ENCODE results near the gene LRP1B. TPM values are rescaled to one million over a fixed set of nuclear protein-coding genes. Genes with fewer than 3 reads are reported as not detected.
A peak's percentile ranks its signal among the peaks of the same experiment; 100 is the strongest.

Gene LRP1B
- total and polyA plus RNA-seq, 8 donors = 0.03 to 1.6 (median 0.84) TPM

DNA sequence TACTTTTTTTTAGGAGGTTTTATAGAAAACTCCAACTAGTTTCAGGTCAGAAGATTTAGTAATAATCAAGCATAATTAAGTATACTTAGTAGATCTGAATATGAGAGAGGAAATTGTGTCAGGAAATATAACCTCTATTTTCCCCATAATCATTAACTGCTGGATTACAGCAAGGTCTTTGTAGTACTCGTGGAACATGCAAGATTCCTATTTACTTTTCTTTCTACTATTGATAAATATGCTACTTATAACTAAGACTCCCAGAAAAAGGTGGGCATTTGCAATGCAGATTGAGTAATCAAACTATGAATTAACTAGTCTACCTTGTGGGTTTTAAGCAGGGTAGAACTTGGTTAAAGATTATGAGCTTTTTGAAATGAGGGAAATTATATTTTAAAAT, 570.1 kb downstream of the LRP1B start:
- TF ChIP-seq, protein P1, sequence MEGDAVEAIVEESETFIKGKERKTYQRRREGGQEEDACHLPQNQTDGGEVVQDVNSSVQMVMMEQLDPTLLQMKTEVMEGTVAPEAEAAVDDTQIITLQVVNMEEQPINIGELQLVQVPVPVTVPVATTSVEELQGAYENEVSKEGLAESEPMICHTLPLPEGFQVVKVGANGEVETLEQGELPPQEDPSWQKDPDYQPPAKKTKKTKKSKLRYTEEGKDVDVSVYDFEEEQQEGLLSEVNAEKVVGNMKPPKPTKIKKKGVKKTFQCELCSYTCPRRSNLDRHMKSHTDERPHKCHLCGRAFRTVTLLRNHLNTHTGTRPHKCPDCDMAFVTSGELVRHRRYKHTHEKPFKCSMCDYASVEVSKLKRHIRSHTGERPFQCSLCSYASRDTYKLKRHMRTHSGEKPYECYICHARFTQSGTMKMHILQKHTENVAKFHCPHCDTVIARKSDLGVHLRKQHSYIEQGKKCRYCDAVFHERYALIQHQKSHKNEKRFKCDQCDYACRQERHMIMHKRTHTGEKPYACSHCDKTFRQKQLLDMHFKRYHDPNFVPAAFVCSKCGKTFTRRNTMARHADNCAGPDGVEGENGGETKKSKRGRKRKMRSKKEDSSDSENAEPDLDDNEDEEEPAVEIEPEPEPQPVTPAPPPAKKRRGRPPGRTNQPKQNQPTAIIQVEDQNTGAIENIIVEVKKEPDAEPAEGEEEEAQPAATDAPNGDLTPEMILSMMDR (IDR thresholded peaks at IDR 0.05) = no peak
- no peaks in the 10 kb centered on the region for H3K27me3 ChIP-seq
- no peak overlapping the region for H3K27ac ChIP-seq
- ATAC-seq (no peak), DNase-seq (no peak)
- no peaks in the 10 kb centered on the region for H3K9me3 ChIP-seq
- intact Hi-C loops (cut with DNase I) = no loop called here
- no peak overlapping the region for H3K4me3 ChIP-seq
- no peaks in the 10 kb centered on the region for H3K36me3 ChIP-seq
- H3K4me1 ChIP-seq = no peaks in the 10 kb centered on the region

DNA sequence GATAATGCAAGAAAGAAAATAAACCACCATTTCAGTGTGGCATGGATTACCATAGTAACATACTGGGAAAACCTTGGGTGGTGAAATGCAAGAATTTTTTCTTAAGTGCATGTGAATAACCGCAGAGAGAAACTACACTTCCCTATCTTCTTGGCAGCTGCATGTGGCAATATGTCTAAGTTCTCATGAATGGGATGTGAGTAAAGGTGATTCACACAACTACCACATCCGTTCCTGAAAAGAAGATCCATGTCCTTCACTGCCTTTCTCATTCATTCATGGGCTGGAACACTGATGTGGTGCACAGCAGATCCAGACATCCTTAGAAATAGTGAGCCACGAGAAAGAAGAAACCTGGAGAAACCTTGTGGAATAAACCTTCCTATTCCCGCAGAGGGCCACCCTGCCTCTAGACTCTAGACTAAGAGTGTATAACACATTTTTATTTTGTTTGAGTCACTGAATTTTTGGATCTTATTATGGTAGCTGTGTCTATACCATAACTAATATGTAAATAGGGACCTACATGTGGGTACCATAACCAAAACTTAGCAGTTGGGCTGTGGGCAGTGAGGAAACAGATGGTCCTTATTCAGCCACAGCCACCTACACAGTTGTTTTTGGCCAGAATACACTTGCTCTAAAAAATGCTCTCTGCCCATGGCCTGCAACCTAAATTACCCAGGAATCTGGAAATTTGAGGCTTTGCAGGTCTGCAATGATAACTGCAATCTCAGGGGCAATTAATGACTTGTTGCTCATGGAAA, 573.3 kb downstream of the LRP1B start:
- H3K9me3 ChIP-seq = no peaks in the 10 kb centered on the region

DNA sequence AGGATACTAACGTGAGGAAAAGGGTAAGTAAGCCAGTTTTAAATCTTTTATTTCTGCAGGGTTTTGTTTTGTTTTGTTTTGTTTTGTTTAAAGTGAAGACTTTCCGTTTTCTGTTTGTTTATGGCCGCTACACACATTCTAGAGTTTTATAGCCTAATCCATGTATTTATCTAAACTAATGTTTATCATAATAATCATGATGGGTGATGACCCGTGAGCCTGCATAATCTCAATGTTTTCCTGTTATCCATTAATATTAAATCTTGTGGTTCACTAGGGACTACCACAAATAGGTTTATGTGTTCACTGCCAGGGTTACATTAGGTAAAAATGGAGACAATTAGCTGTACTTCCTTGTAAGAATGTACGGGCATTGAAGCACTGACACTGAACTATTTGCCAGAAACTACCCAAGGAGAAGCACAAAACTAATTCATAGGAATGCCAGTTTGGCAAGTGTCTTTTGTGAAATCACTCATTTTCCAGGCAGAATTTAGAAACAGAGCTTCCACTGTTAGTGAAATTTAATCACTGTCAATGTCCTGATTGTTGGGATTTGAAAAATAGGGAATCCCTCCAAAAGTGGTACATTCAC, 574.8 kb downstream of the LRP1B start:
- no peak for DNase-seq
- Histone ChIP-seq H3K9me3 (no peaks in the 10 kb centered on the region), H3K27ac (no peak overlapping the region), H3K4me1 (no peaks in the 10 kb centered on the region), H3K4me3 (no peak overlapping the region), H3K27me3 (no peaks in the 10 kb centered on the region), H3K36me3 (no peaks in the 10 kb centered on the region)
- TF ChIP-seq, protein P1 (IDR thresholded peaks at IDR 0.05) = no peak
- no peak for ATAC-seq
- intact Hi-C loops (cut with DNase I) = no loop called here

More for the DNA sequence above, 573.3 kb downstream of the LRP1B start:
- Histone ChIP-seq H3K4me1 (no peaks in the 10 kb centered on the region), H3K27ac (no peak overlapping the region), H3K27me3 (no peaks in the 10 kb centered on the region), H3K4me3 (no peak overlapping the region), H3K36me3 (no peaks in the 10 kb centered on the region)
- ATAC-seq (no peak), DNase-seq (no peak)
- TF ChIP-seq, protein P1 (IDR thresholded peaks at IDR 0.05) = no peak
- intact Hi-C loops (cut with DNase I) = no loop called here

DNA sequence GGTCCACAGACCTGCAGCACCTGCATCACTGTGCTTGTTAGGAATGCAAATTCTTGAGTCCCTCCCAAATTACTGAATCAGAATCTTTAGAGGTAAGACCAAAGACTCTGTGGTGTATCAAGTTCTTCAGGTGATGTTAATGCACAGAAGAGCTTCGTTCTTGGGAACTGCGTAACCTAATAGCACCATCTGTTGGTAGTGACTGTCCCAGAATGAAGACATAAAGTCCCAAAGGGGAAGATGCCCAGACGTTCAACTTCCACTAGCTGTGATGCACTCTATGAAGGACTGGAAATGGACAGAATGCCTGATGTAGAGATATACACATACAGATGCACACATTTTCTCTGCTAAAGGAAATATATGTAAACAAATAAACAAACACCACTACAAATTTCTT, 576.0 kb downstream of the LRP1B start:
- DNase-seq = peak in 1 of 4 donors; percentile 51
- TF ChIP-seq, protein P1 (IDR thresholded peaks at IDR 0.05) = no peak
- no peak overlapping the region for H3K27ac ChIP-seq
- intact Hi-C loops (cut with DNase I) = no loop called here
- H3K36me3 ChIP-seq = no peaks in the 10 kb centered on the region
- no peaks in the 10 kb centered on the region for H3K27me3 ChIP-seq
- no peak overlapping the region for H3K4me3 ChIP-seq
- H3K9me3 ChIP-seq = no peaks in the 10 kb centered on the region
- H3K4me1 ChIP-seq = no peaks in the 10 kb centered on the region
- ATAC-seq = peak; percentile 62

DNA sequence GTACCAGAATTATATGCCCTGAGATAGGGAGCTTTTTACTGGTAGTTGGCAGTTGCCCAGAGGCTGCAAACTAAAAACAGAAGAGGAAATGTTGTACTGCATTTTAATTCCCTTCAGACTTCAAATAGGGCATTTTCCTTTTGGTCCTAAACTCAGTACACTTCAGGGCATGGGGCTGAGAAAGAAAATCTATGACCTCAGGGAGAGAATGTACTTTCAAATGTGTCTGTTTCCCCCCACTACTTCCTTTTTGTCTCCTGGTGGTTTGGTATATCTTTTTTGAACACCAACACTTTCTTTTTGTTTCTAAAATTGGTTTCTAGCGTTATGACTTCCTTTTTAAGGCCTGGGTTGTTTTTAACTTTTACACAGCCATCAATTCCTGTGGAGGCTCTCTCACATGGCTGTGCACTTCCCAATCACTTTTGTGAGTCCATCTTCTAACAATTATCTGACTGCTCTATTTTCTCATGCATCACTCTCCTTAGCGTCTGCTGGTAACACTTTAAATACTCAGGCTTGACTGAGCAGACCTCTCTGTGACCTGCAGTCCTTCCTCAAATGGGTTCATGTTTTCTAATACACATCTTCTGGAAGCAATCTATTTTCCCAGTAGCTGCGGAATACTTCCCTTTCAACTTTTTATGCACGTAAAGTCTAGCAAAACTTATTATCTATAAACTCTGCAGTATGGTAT, 596.0 kb downstream of the LRP1B start:
- intact Hi-C loops (cut with DNase I) = no loop called here
- Histone ChIP-seq H3K36me3 (no peaks in the 10 kb centered on the region), H3K27ac (no peak overlapping the region), H3K4me3 (no peak overlapping the region), H3K4me1 (no peaks in the 10 kb centered on the region), H3K9me3 (no peaks in the 10 kb centered on the region), H3K27me3 (no peaks in the 10 kb centered on the region)
- TF ChIP-seq, protein P1 (IDR thresholded peaks at IDR 0.05) = no peak
- DNase-seq (no peak), ATAC-seq (no peak)

Data from left lung (tissue), 10 donors.